OCI-LY3 (cell line): ENCODE measurements around the gene NOC2L.

Experiments
- H2AFZ ChIP-seq: fragments of 200-600, 300-600 bp; shearing (Covaris generic); 2 replicates; pipeline ENCODE4 v1.6.0; 2014; ENCODE audit warnings: antibody characterized with exemption, low read depth, low read length
- H3K27ac ChIP-seq: fragments of 200-600, 300-600 bp; sonication (generic); 2 replicates; pipeline ENCODE4 v1.5.1; 2014; ENCODE audit warnings: mild to moderate bottlenecking, low read length, moderate library complexity, mixed read lengths
- H3K27me3 ChIP-seq: fragments of 200-600, 300-600 bp; sonication (generic); 2 replicates; pipeline ENCODE4 v1.6.1; 2014; ENCODE audit warnings: low read depth, low read length, mixed read lengths
- H3K36me3 ChIP-seq: fragments of 200-600, 300-600 bp; sonication (generic); replicated peaks from 2 replicates; pipeline ENCODE3; 2014; ENCODE audit warnings: low read depth, low read length, mixed read lengths
- H3K4me1 ChIP-seq: fragments of 300-600, 200-600 bp; sonication (generic); 2 replicates; pipeline ENCODE4 v1.6.1; 2014; ENCODE audit warnings: low read length, mixed read lengths
- H3K4me2 ChIP-seq: fragments of 200-600, 300-600 bp; sonication (generic); 2 replicates; pipeline ENCODE4 v1.6.1; 2014; ENCODE audit warnings: low read length, mixed read lengths
- H3K4me3 ChIP-seq: fragments of 300-600, 200-600 bp; sonication (generic); 2 replicates; pipeline ENCODE4 v1.5.1; 2014; ENCODE audit warnings: antibody characterized with exemption, mild to moderate bottlenecking, low read length, moderate library complexity
- H3K79me2 ChIP-seq: fragments of 300-600, 200-600 bp; shearing (Covaris generic); 2 replicates; pipeline ENCODE4 v1.6.1; 2014; ENCODE audit warnings: mild to moderate bottlenecking, low read length, mixed read lengths
- H3K9ac ChIP-seq: fragments of 300-600, 200-600 bp; shearing (Covaris generic); 2 replicates; pipeline ENCODE4 v1.6.0; 2014; ENCODE audit warnings: mild to moderate bottlenecking, low read length, moderate library complexity
- H3K9me3 ChIP-seq: fragments of 200-600, 300-600 bp; shearing (Covaris generic); 2 replicates; pipeline ENCODE4 v1.6.1; 2014; ENCODE audit warnings: low read length, mixed read lengths; ENCODE audit not compliant: insufficient read depth
- H4K20me1 ChIP-seq: fragments of 200-600, 300-600 bp; sonication (generic); 2 replicates; pipeline ENCODE4 v1.6.1; 2016; ENCODE audit warnings: low read length, mixed read lengths; ENCODE audit not compliant: insufficient read depth
- CTCF ChIP-seq: fragments of 200-600, 300-600 bp; sonication (generic); IDR thresholded peaks from 2 replicates; pipeline ENCODE4 v1.5.1; 2014; ENCODE audit warnings: antibody characterized with exemption, low read length, low read depth
- EZH2phosphoT487 ChIP-seq: fragments of 200-600 bp; shearing (Covaris generic); IDR thresholded peaks from 2 replicates; pipeline ENCODE4 v1.6.1; 2018; ENCODE audit warnings: antibody characterized with exemption, mixed run types, low read depth

NOC2L gene

DNA sequence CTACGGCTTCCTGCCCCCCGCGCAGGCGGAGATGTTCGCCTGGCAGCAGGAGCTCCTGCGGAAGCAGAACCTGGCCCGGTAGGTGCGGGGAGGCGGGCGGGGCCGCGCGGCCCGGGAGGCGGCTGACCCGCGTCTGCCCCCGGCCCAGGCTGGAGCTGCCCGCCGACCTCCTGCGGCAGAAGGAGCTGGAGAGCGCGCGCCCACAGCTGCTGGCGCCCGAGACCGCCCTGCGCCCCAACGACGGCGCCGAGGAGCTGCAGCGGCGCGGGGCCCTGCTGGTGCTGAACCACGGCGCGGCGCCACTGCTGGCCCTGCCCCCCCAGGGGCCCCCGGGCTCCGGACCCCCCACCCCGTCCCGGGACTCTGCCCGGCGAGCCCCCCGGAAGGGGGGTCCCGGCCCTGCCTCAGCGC, 16.6 kb downstream of the NOC2L start:
- H4K20me1 ChIP-seq: peaks cover 10% of the 10 kb centered on the region
- H3K4me1 ChIP-seq: peaks cover 31% of the 10 kb centered on the region
- H3K27me3 ChIP-seq: peaks cover 37% of the 10 kb centered on the region
- no peaks in the 10 kb centered on the region for H3K36me3 ChIP-seq
- H3K4me3 ChIP-seq: peak overlapping the region; percentile 77
- no peak overlapping the region for H3K9ac ChIP-seq
- TF ChIP-seq CTCF: no peak
- TF ChIP-seq EZH2phosphoT487: no peak
- no peaks in the 10 kb centered on the region for H3K9me3 ChIP-seq
- peak overlapping the region; percentile 76 for H3K4me2 ChIP-seq
- H2AFZ ChIP-seq: no peak overlapping the region
- H3K79me2 ChIP-seq: no peaks in the 10 kb centered on the region
- no peak overlapping the region for H3K27ac ChIP-seq

- TF ChIP-seq CTCF: no peak
- no peak for TF ChIP-seq EZH2phosphoT487
- Histone ChIP-seq H3K27me3 (peaks cover 37% of the 10 kb centered on the region), H3K4me1 (peaks cover 31% of the 10 kb centered on the region), H3K79me2 (no peaks in the 10 kb centered on the region), H3K27ac (no peak overlapping the region), H3K36me3 (no peaks in the 10 kb centered on the region), H4K20me1 (peaks cover 5% of the 10 kb centered on the region; the same call in 1 of the 2 replicates), H3K9me3 (no peaks in the 10 kb centered on the region), H3K9ac (no peak overlapping the region), H2AFZ (no peak overlapping the region), H3K4me3 (peak overlapping the region; percentile 77), H3K4me2 (peak overlapping the region; percentile 76)
Measured at GRCh38 chr1:941588-942383, 17.3 kb downstream of the NOC2L start.

- no peaks in the 10 kb centered on the region for H3K79me2 ChIP-seq
- H3K9ac ChIP-seq: no peak overlapping the region
- peak overlapping the region; percentile 76 for H3K4me2 ChIP-seq
- no peaks in the 10 kb centered on the region for H3K9me3 ChIP-seq
- H3K27me3 ChIP-seq: peaks cover 37% of the 10 kb centered on the region
- peaks cover 5% of the 10 kb centered on the region; the same call in 1 of the 2 replicates for H4K20me1 ChIP-seq
- H3K36me3 ChIP-seq: no peaks in the 10 kb centered on the region
- H3K27ac ChIP-seq: no peak overlapping the region
- peak overlapping the region; percentile 77 for H3K4me3 ChIP-seq
- peaks cover 31% of the 10 kb centered on the region for H3K4me1 ChIP-seq
- H2AFZ ChIP-seq: no peak overlapping the region
- no peak for TF ChIP-seq EZH2phosphoT487
- no peak for TF ChIP-seq CTCF
Measured at GRCh38 chr1:941015-941587, 18.0 kb downstream of the NOC2L start.
